ENCODE measurements around the gene TNFSF13.
"Not testable (repeated sequence)": the region's sequence is repeated elsewhere in the genome, so short reads cannot be mapped to it uniquely, and the experiment has no call there.

The TNFSF13 gene

GRCh38 chr17:7592422-7593021, 34.0 kb downstream of the TNFSF13 start:
- DNase-seq: no peak

GRCh38 chr17:7593296-7593695, 34.7 kb downstream of the TNFSF13 start:
- no peak for DNase-seq

GRCh38 chr17:7597561-7597960, 39.0 kb downstream of the TNFSF13 start:
- not testable (repeated sequence) for DNase-seq

- no peak for DNase-seq
Observed at GRCh38 chr17:7606280-7606679, 47.7 kb downstream of the TNFSF13 start.

GRCh38 chr17:7610641-7611040, 52.1 kb downstream of the TNFSF13 start:
- DNase-seq: no peak
